Heart left ventricle (tissue), 16 donors: ENCODE data around the gene ITPR2. TPM values are rescaled to one million over a fixed set of nuclear protein-coding genes. Genes with fewer than 3 reads are reported as not detected.

Experiments
- ATAC-seq, 4 donors: fragments of 200-7000 bp; cut with Tn5 transposase; one replicate each; pipeline ENCODE4 v1.9.1; 2020 to 2022; ENCODE audit warnings: moderate library complexity in 4 of 4, mild to moderate bottlenecking in 3 of 4, moderate number of reproducible peaks in 1 of 4
- DNase-seq, 5 donors: peaks; one replicate each; pipeline ENCODE4 v3.0.0-alpha.2; 2020
- H3K27ac ChIP-seq, 12 donors: fragments of 200-600 bp; sonication (generic) in 4 of 12; one replicate each; pipeline versions ENCODE4 v1.5.0 to v1.8.0; 2016 to 2022; ENCODE audit warnings: mild to moderate bottlenecking in 2 of 12
- H3K27me3 ChIP-seq, 9 donors: fragments of 200-600 bp; sonication (generic) in 2 of 9; one replicate each; pipeline versions ENCODE4 v1.5.1 to v1.8.0; 2016 to 2022; ENCODE audit warnings: mild to moderate bottlenecking in 3 of 9
- H3K36me3 ChIP-seq, 9 donors: fragments of 200-600 bp; sonication (generic) in 2 of 9; one replicate each; pipeline versions ENCODE4 v1.5.0 to v1.8.0; 2018 to 2022; ENCODE audit warnings: mild to moderate bottlenecking in 2 of 9
- H3K4me1 ChIP-seq, 12 donors: fragments of 200-600 bp; sonication (generic) in 4 of 12; one replicate each; pipeline versions ENCODE4 v1.5.0 to v1.8.0; 2016 to 2022; ENCODE audit warnings: mild to moderate bottlenecking in 3 of 12
- H3K4me3 ChIP-seq, 12 donors: fragments of 200-600 bp; sonication (generic) in 4 of 12; one replicate each; pipeline versions ENCODE4 v1.5.0 to v1.8.0; 2017 to 2022; ENCODE audit warnings: mild to moderate bottlenecking in 9 of 12, moderate library complexity in 4 of 12
- H3K9me3 ChIP-seq, 12 donors: fragments of 200-600 bp; sonication (generic) in 4 of 12; one replicate each; pipeline versions ENCODE4 v1.5.0 to v1.8.0; 2016 to 2022; ENCODE audit warnings: mild to moderate bottlenecking in 1 of 12
- CTCF ChIP-seq, 12 donors: fragments of 200-600 bp; sonication (generic) in 4 of 12; IDR thresholded peaks; one replicate each; pipeline versions ENCODE4 v1.5.0 to v1.8.0; 2018 to 2022; ENCODE audit warnings: antibody characterized with exemption in 12 of 12, mild to moderate bottlenecking in 5 of 12
- POLR2A ChIP-seq, 2 donors: fragments of 450-650 bp; IDR thresholded peaks; one replicate each; pipeline ENCODE4 v1.6.1; 2017; ENCODE audit warnings: antibody characterized with exemption in 2 of 2, mild to moderate bottlenecking in 2 of 2, moderate library complexity in 2 of 2
- WGBS, 4 donors: extraction: QIAGEN DNeasy Blood & Tissue Kit in 2 of 4; methylation state at CpG; one replicate each; pipeline versions ENCODE4 v1.1.5 to v1.1.7; 2013 to 2018; 5-methylcytosine and 5-hydroxymethylcytosine counted together
- intact Hi-C, 10 donors: fragments of 100-400 bp; cut with DNase I; formaldehyde crosslinking; loops; one replicate each; pipeline versions ENCODE4 v1.11.1 to v1.14.2; 2022
- polyA plus RNA-seq, 2 donors: library from polyadenylated mRNA; stranded (reverse); fragments of 200-250 nt; gene quantifications; one replicate each; pipeline ENCODE4 v1.2.3, GENCODE V29; 2013
- total RNA-seq, 9 donors: library from RNA; depleted of rRNA in 2 of 9; stranded (reverse); fragments of >200 nt in 2 of 9; fragmentation: NEBNext Ultra II Directional in 3 of 9; extraction: Animal tissue kit (Norgen Biotek cat#: 25700) in 3 of 9; gene quantifications; one replicate each; pipeline versions ENCODE4 v1.1.0 to v1.2.4, GENCODE V29; 2016 to 2023
- donor health status: ischemic (EF 13 %, LVEDD 7.1; RV severe dilation, severe dysfunction).
- donor health status: healthy with polysubstance abuse.
- donor health status: DM: no; HTN: yes; CAD: no.
- donor health status: DM: no; HTN: no; CAD: no.
- donor health status: ischemic (EF 25% LVEDD 6.9; RV normal size, moderate dysfunction).
- donor health status: ischemic (EF 25% LVEDD 5.7; RV mildly dilated, moderate dysfunction).
- donor health status: healthy.
- donor health status: DM: yes; HTN: yes; CAD: no.
- donor health status: ischemic (EF 35%, LVEDD 5.7; RV mildly dilated, moderate dysfunction).
- donor health status: nonischemic (EF 11% LVEDD 7.7; RV severe dilation, severe dysfunction).
- donor health status: DM: yes; HTN: yes; CAD: no.
- donor health status: PGD.
- donor health status: ischemic (EF 29% LVEDD 5.4; RV normal size, mild dysfunction).
- donor health status: nonischemic (EF 23%, LVEDD 6.1; RV moderate dilation, normal function).

The ITPR2 gene
- total and polyA plus RNA-seq, 11 donors: 3.4 to 45.6 (median 11.8) TPM

- H3K27ac ChIP-seq: no peak overlapping the region
- no peak for TF ChIP-seq CTCF (IDR thresholded peaks at IDR 0.05)
- H3K27me3 ChIP-seq: no peaks in the 10 kb centered on the region
- H3K4me1 ChIP-seq: peaks cover 0 to 4% (median 0%) of the 10 kb centered on the region in 12 donors
- intact Hi-C loops: no loop called here
- no peak overlapping the region for H3K4me3 ChIP-seq
- WGBS, 4 donors: 88 to 95% (median 94%) methylated on average over 8 of the region's 8 CpGs
- DNase-seq (no peak), ATAC-seq (no peak)
- peaks cover 0 to 71% (median 29%) of the 10 kb centered on the region in 9 donors for H3K36me3 ChIP-seq
- H3K9me3 ChIP-seq: no peaks in the 10 kb centered on the region
These were observed 119.1 kb downstream of the ITPR2 start for GRCh38 chr12:26713885-26714383.

GRCh38 chr12:26712892-26713291 lies 120.1 kb downstream of the ITPR2 start:
- no peak for TF ChIP-seq POLR2A (IDR thresholded peaks at IDR 0.05)
- no peak for TF ChIP-seq CTCF (IDR thresholded peaks at IDR 0.05)
- peaks cover 0 to 6% (median 0%) of the 10 kb centered on the region in 12 donors for H3K9me3 ChIP-seq
- WGBS, 4 donors: 49 to 76% (median 58%) methylated on average over 5 of the region's 5 CpGs
- no peaks in the 10 kb centered on the region for H3K27me3 ChIP-seq
- peaks cover 0 to 4% (median 0%) of the 10 kb centered on the region in 12 donors for H3K4me1 ChIP-seq
- H3K36me3 ChIP-seq: peaks cover 0 to 71% (median 33%) of the 10 kb centered on the region in 9 donors
- no peak overlapping the region for H3K4me3 ChIP-seq
- ATAC-seq (no peak), DNase-seq (no peak)
- intact Hi-C loops: no loop called here
- no peak overlapping the region for H3K27ac ChIP-seq

- 81 to 88% (median 85%) methylated on average over 3 of the region's 3 CpGs for WGBS, 4 donors
- ATAC-seq (no peak), DNase-seq (no peak)
- Histone ChIP-seq H3K27me3 (no peaks in the 10 kb centered on the region), H3K9me3 (peaks cover 0 to 6% (median 0%) of the 10 kb centered on the region in 12 donors), H3K4me3 (no peak overlapping the region), H3K27ac (peak overlapping the region in 1 of 12 donors; percentile 12), H3K36me3 (peaks cover 0 to 65% (median 33%) of the 10 kb centered on the region in 9 donors), H3K4me1 (peaks cover 0 to 4% (median 0%) of the 10 kb centered on the region in 12 donors)
- no peak for TF ChIP-seq CTCF (IDR thresholded peaks at IDR 0.05)
- TF ChIP-seq POLR2A (IDR thresholded peaks at IDR 0.05): no peak
- intact Hi-C loops: no loop called here
These were observed 121.4 kb downstream of the ITPR2 start for GRCh38 chr12:26711569-26711968.

- ATAC-seq: no peak
- WGBS, 4 donors: 93 to 96% (median 95%) methylated on average over 5 of the region's 5 CpGs
These were observed 121.9 kb downstream of the ITPR2 start for GRCh38 chr12:26711072-26711471.

More at GRCh38 chr12:26711072-26711471, 121.9 kb downstream of the ITPR2 start:
- Histone ChIP-seq H3K4me1 (peaks cover 0 to 4% (median 0%) of the 10 kb centered on the region in 12 donors), H3K36me3 (peaks cover 0 to 65% (median 33%) of the 10 kb centered on the region in 9 donors), H3K27me3 (no peaks in the 10 kb centered on the region), H3K27ac (peak overlapping the region in 1 of 12 donors; percentile 12), H3K9me3 (peaks cover 0 to 6% (median 0%) of the 10 kb centered on the region in 12 donors), H3K4me3 (no peak overlapping the region)
- TF ChIP-seq CTCF (IDR thresholded peaks at IDR 0.05): no peak
- TF ChIP-seq POLR2A (IDR thresholded peaks at IDR 0.05): no peak
- DNase-seq: no peak
- intact Hi-C loops: no loop called here
